Measurements from ENCODE around the gene FAM83B.

Gene FAM83B

DNA sequence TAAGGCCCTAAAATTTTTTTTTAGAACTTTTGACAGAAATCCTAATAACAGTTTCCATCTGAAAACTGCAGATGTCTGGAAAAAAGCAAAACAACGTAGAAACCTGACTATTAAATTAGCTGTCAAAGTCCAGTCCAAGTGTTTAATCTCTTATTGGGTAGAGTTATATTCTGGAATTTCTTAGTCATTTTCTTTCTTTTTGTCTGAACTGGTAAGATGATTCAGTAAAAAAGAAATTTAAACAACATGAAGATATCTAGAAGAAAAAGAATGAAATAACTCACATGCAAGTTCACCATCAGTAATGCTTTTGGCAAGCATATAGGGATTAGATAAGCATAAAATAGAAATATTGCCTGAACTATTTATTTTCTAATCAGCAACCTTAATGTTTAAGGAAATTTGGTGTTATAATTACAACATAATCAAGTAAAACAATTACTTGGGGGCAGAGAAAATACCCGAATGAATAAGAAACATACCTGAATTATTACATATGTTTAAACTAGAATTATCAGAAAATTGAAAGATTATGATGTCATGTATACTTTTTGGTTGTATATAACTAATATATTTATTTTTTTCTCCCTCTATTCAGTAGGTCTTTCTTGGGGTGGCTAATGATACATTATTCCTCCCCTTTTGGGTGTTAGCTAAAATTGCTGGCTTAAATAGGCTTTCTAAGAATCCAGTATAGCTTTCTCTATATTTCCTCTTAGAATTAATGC lies 51.1 kb downstream of the FAM83B start:
- Histone ChIP-seq H3K27me3 (ENCODE audit: low read length) (no peaks in the 10 kb centered on the region), H3K36me3 (ENCODE audit: low read length) (no peaks in the 10 kb centered on the region), H2AFZ (ENCODE audit: low read depth, low read length, severe bottlenecking) (no peak overlapping the region), H3K9me3 (ENCODE audit: insufficient read depth, low read length) (no peaks in the 10 kb centered on the region), H3K4me3 (ENCODE audit: insufficient read depth, low read length, poor library complexity, severe bottlenecking) (no peak overlapping the region), H3K79me2 (ENCODE audit: insufficient read depth, low read length) (no peaks in the 10 kb centered on the region), H3F3A (ENCODE audit: insufficient read depth) (no peaks in the 10 kb centered on the region), H3K9ac (ENCODE audit: low read length) (no peak overlapping the region), H3K27ac (ENCODE audit: low read depth, low read length) (no peak overlapping the region), H3K4me2 (ENCODE audit: low read depth, low read length, poor library complexity, severe bottlenecking) (no peak overlapping the region), H4K20me1 (ENCODE audit: low read depth, low read length) (no peaks in the 10 kb centered on the region), H3K9me2 (replicated peaks; ENCODE audit: insufficient read depth, low read length) (no peaks in the 10 kb centered on the region)
- no peak for TF ChIP-seq CTCF (IDR thresholded peaks at IDR 0.05; ENCODE audit: insufficient read depth, low read length, poor library complexity, severe bottlenecking)
- TF ChIP-seq EZH2phosphoT487 (conservative IDR thresholded peaks at IDR 0.05; ENCODE audit: low read length), result no peak

GRCh38 chr6:54898767-54899166 lies 52.2 kb downstream of the FAM83B start:
- Histone ChIP-seq H3F3A (ENCODE audit: insufficient read depth) (no peaks in the 10 kb centered on the region), H3K27ac (ENCODE audit: low read depth, low read length) (no peak overlapping the region), H2AFZ (ENCODE audit: low read depth, low read length, severe bottlenecking) (no peak overlapping the region), H3K4me3 (ENCODE audit: insufficient read depth, low read length, poor library complexity, severe bottlenecking) (no peak overlapping the region), H3K9me2 (replicated peaks; ENCODE audit: insufficient read depth, low read length) (no peaks in the 10 kb centered on the region), H3K9me3 (ENCODE audit: insufficient read depth, low read length) (no peaks in the 10 kb centered on the region), H3K27me3 (ENCODE audit: low read length) (no peaks in the 10 kb centered on the region), H4K20me1 (ENCODE audit: low read depth, low read length) (no peaks in the 10 kb centered on the region), H3K79me2 (ENCODE audit: insufficient read depth, low read length) (no peaks in the 10 kb centered on the region), H3K36me3 (ENCODE audit: low read length) (no peaks in the 10 kb centered on the region), H3K9ac (ENCODE audit: low read length) (no peak overlapping the region), H3K4me2 (ENCODE audit: low read depth, low read length, poor library complexity, severe bottlenecking) (no peak overlapping the region)
- no peak for TF ChIP-seq EZH2phosphoT487 (conservative IDR thresholded peaks at IDR 0.05; ENCODE audit: low read length)
- TF ChIP-seq CTCF (IDR thresholded peaks at IDR 0.05; ENCODE audit: insufficient read depth, low read length, poor library complexity, severe bottlenecking), result no peak

DNA sequence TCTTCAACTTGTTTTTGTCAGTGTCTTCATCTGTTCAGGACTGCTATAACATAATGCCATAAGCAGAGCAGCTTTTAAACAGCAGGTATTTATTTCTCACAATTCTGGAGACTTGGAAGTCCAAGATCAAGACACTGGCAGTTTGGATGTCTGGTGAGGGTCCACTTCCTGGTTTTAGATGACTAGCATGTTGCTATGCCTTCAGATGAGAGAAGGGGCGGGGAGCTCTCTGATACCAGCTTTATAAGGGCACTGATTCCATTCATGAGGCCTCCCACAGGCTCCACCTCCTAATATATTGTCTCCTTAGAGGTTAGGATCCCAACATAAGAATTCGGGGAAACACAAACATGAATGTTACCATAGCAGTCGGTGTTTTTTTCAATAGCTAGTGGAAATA lies 52.9 kb downstream of the FAM83B start:
- Histone ChIP-seq H3K36me3 (ENCODE audit: low read length) (no peaks in the 10 kb centered on the region), H3K4me2 (ENCODE audit: low read depth, low read length, poor library complexity, severe bottlenecking) (no peak overlapping the region), H3K27me3 (ENCODE audit: low read length) (no peaks in the 10 kb centered on the region), H3K9me2 (replicated peaks; ENCODE audit: insufficient read depth, low read length) (no peaks in the 10 kb centered on the region), H3K27ac (ENCODE audit: low read depth, low read length) (no peak overlapping the region), H2AFZ (ENCODE audit: low read depth, low read length, severe bottlenecking) (no peak overlapping the region), H3K4me3 (ENCODE audit: insufficient read depth, low read length, poor library complexity, severe bottlenecking) (no peak overlapping the region), H3K9ac (ENCODE audit: low read length) (no peak overlapping the region), H3F3A (ENCODE audit: insufficient read depth) (no peaks in the 10 kb centered on the region), H3K9me3 (ENCODE audit: insufficient read depth, low read length) (no peaks in the 10 kb centered on the region), H4K20me1 (ENCODE audit: low read depth, low read length) (no peaks in the 10 kb centered on the region), H3K79me2 (ENCODE audit: insufficient read depth, low read length) (no peaks in the 10 kb centered on the region)
- TF ChIP-seq CTCF (IDR thresholded peaks at IDR 0.05; ENCODE audit: insufficient read depth, low read length, poor library complexity, severe bottlenecking) (no peak), EZH2phosphoT487 (conservative IDR thresholded peaks at IDR 0.05; ENCODE audit: low read length) (no peak)

Data from SU-DHL-6 (cell line).